Measurements from ENCODE around the gene BRINP3.

DNA sequence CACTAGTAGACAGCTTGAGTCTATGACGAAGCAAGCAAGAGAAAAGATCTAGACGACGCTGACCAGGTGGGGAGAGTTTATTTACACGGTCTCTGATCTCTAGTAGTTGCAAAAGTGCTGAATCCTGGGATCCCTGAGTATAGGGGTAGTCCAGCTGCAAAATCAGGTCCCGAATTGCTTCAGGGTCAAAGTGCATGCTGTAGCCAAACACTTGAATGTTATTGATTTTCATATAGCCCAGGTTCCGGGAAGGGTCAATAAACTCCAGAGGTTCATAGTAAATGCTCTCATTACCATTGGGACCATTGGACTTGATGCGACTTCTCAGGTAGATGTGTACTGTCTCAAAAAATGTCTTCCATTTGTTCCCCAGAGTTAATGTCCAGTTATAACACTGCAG is 379.6 kb downstream of the BRINP3 start:
- no peak for TF ChIP-seq POLR2AphosphoS5 (IDR thresholded peaks at IDR 0.05; ENCODE audit: low read depth)
- TF ChIP-seq, protein P1, sequence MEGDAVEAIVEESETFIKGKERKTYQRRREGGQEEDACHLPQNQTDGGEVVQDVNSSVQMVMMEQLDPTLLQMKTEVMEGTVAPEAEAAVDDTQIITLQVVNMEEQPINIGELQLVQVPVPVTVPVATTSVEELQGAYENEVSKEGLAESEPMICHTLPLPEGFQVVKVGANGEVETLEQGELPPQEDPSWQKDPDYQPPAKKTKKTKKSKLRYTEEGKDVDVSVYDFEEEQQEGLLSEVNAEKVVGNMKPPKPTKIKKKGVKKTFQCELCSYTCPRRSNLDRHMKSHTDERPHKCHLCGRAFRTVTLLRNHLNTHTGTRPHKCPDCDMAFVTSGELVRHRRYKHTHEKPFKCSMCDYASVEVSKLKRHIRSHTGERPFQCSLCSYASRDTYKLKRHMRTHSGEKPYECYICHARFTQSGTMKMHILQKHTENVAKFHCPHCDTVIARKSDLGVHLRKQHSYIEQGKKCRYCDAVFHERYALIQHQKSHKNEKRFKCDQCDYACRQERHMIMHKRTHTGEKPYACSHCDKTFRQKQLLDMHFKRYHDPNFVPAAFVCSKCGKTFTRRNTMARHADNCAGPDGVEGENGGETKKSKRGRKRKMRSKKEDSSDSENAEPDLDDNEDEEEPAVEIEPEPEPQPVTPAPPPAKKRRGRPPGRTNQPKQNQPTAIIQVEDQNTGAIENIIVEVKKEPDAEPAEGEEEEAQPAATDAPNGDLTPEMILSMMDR (conservative IDR thresholded peaks at IDR 0.05; ENCODE audit: low read depth in 2 of 2): no peak
